ENCODE measurements around the gene PRIMPOL. TPM values are rescaled to one million over a fixed set of nuclear protein-coding genes. Genes with fewer than 3 reads are reported as not detected.

PRIMPOL gene
- total and polyA plus RNA-seq, 3 experiments from 2014 or later: 13.8 to 20.2 (median 19.0) TPM

- Mint-ChIP-seq H3K4me1 (peaks cover 25 to 30% (median 30%) of the 10 kb centered on the region in 3 donors), H3K27ac (peak overlapping the region in 4 of 8 donors; percentile 14 to 77 (median 44)), H3K4me3 (no peak overlapping the region), H3K27me3 (no peaks in the 10 kb centered on the region), H3K36me3 (peaks cover 9 to 41% (median 16%) of the 10 kb centered on the region in 3 donors), H3K9me3 (no peaks in the 10 kb centered on the region)
- Histone ChIP-seq H3K4me3 (ENCODE audit: low read length) (no peak overlapping the region), H3K4me1 (ENCODE audit: insufficient read depth, low read length) (peaks cover 17% of the 10 kb centered on the region), H3K27ac (ENCODE audit: low read depth, low read length) (no peak overlapping the region), H3K36me3 (ENCODE audit: insufficient read depth, low read length) (no peaks in the 10 kb centered on the region), H3K27me3 (ENCODE audit: insufficient read depth, low read length, poor library complexity, severe bottlenecking) (no peaks in the 10 kb centered on the region), H3K9me3 (ENCODE audit: low read length) (no peaks in the 10 kb centered on the region)
- no peak for DNase-seq
- CTCF ChIA-PET: interaction anchor here (1.6 kb wide), 1 partner anchor 15 kb away, joined by 4 read pairs; the partner anchor contains the start of genes CASP3 and PRIMPOL
- POLR2A ChIA-PET: no interaction called here
Measured at GRCh38 chr4:184664445-184665210, 15.1 kb downstream of the PRIMPOL start.

- Mint-ChIP-seq H3K27ac (peak overlapping the region in 6 of 8 donors; percentile 1 to 84 (median 53)), H3K27me3 (no peaks in the 10 kb centered on the region), H3K36me3 (peaks cover 9 to 44% (median 16%) of the 10 kb centered on the region in 3 donors), H3K4me3 (no peak overlapping the region), H3K4me1 (peaks cover 30 to 37% (median 37%) of the 10 kb centered on the region in 3 donors), H3K9me3 (no peaks in the 10 kb centered on the region)
- Histone ChIP-seq H3K4me3 (ENCODE audit: low read length) (no peak overlapping the region), H3K4me1 (ENCODE audit: insufficient read depth, low read length) (peaks cover 17% of the 10 kb centered on the region), H3K27ac (ENCODE audit: low read depth, low read length) (no peak overlapping the region), H3K36me3 (ENCODE audit: insufficient read depth, low read length) (no peaks in the 10 kb centered on the region), H3K9me3 (ENCODE audit: low read length) (no peaks in the 10 kb centered on the region), H3K27me3 (ENCODE audit: insufficient read depth, low read length, poor library complexity, severe bottlenecking) (no peaks in the 10 kb centered on the region)
- no peak for DNase-seq
- POLR2A ChIA-PET: interaction anchor here (0.5 kb wide), 1 partner anchor 13 kb away, joined by 5 read pairs; no protein-coding TSS in a partner anchor
- CTCF ChIA-PET: no interaction called here
Measured at GRCh38 chr4:184666670-184667069, 17.1 kb downstream of the PRIMPOL start.

GRCh38 chr4:184668096-184668495 is 18.6 kb downstream of the PRIMPOL start:
- DNase-seq: no peak
- ChIA-PET POLR2A (interaction anchor here (1.3 kb wide), 1 partner anchor 19 kb away, joined by 4 read pairs; the partner anchor contains the start of gene CASP3), CTCF (interaction anchor here (2.1 kb wide), 1 partner anchor 12 kb away, joined by 5 read pairs; no protein-coding TSS in a partner anchor)
- Histone ChIP-seq H3K36me3 (ENCODE audit: insufficient read depth, low read length) (no peaks in the 10 kb centered on the region), H3K4me3 (ENCODE audit: low read length) (no peak overlapping the region), H3K4me1 (ENCODE audit: insufficient read depth, low read length) (peaks cover 17% of the 10 kb centered on the region), H3K27me3 (ENCODE audit: insufficient read depth, low read length, poor library complexity, severe bottlenecking) (no peaks in the 10 kb centered on the region), H3K9me3 (ENCODE audit: low read length) (no peaks in the 10 kb centered on the region), H3K27ac (ENCODE audit: low read depth, low read length) (no peak overlapping the region)
- H3K4me1 Mint-ChIP-seq: peaks cover 30 to 37% (median 37%) of the 10 kb centered on the region in 3 donors
- peak overlapping the region in 7 of 8 donors; percentile 62 to 95 (median 92) for H3K27ac Mint-ChIP-seq
- H3K27me3 Mint-ChIP-seq: no peaks in the 10 kb centered on the region
- H3K9me3 Mint-ChIP-seq: no peaks in the 10 kb centered on the region
- H3K36me3 Mint-ChIP-seq: peaks cover 9 to 54% (median 19%) of the 10 kb centered on the region in 3 donors
- peak overlapping the region in 6 of 7 donors; percentile 23 to 59 (median 57) for H3K4me3 Mint-ChIP-seq

- H3K4me1 ChIP-seq (ENCODE audit: insufficient read depth, low read length): peaks cover 17% of the 10 kb centered on the region
- ChIA-PET CTCF (interaction anchor here (1.0 to 2.1 kb wide), 2 partner anchors 13 to 405 kb away, joined by 3 to 5 read pairs; no protein-coding TSS in a partner anchor), POLR2A (interaction anchor here (0.7 to 1.3 kb wide), 3 partner anchors 20 to 404 kb away, joined by 3 to 4 read pairs (median 3); partner anchors contain the start of genes CASP3 and CENPU)
- no peak overlapping the region for H3K4me3 ChIP-seq (ENCODE audit: low read length)
- H3K9me3 ChIP-seq (ENCODE audit: low read length): no peaks in the 10 kb centered on the region
- no peaks in the 10 kb centered on the region for H3K27me3 Mint-ChIP-seq
- H3K27ac Mint-ChIP-seq: peak overlapping the region in 7 of 8 donors; percentile 62 to 95 (median 92)
- H3K4me1 Mint-ChIP-seq: peaks cover 30 to 37% (median 37%) of the 10 kb centered on the region in 3 donors
- no peaks in the 10 kb centered on the region for H3K9me3 Mint-ChIP-seq
- H3K36me3 ChIP-seq (ENCODE audit: insufficient read depth, low read length): no peaks in the 10 kb centered on the region
- no peaks in the 10 kb centered on the region for H3K27me3 ChIP-seq (ENCODE audit: insufficient read depth, low read length, poor library complexity, severe bottlenecking)
- DNase-seq: peak in 1 of 5 donors; percentile 38
- peak overlapping the region in 6 of 7 donors; percentile 29 to 59 (median 57) for H3K4me3 Mint-ChIP-seq
- no peak overlapping the region for H3K27ac ChIP-seq (ENCODE audit: low read depth, low read length)
- H3K36me3 Mint-ChIP-seq: peaks cover 9 to 55% (median 19%) of the 10 kb centered on the region in 3 donors
Measured at GRCh38 chr4:184668511-184669114, 19.1 kb downstream of the PRIMPOL start.

GRCh38 chr4:184669251-184669650 is 19.7 kb downstream of the PRIMPOL start:
- Mint-ChIP-seq H3K36me3 (peaks cover 9 to 61% (median 24%) of the 10 kb centered on the region in 3 donors), H3K9me3 (no peaks in the 10 kb centered on the region), H3K27ac (peak overlapping the region in 7 of 8 donors; percentile 81 to 97 (median 87)), H3K4me3 (peak overlapping the region in 5 of 7 donors; percentile 24 to 51 (median 42)), H3K27me3 (no peaks in the 10 kb centered on the region), H3K4me1 (peaks cover 30 to 37% (median 37%) of the 10 kb centered on the region in 3 donors)
- H3K9me3 ChIP-seq (ENCODE audit: low read length): no peaks in the 10 kb centered on the region
- no peak overlapping the region for H3K27ac ChIP-seq (ENCODE audit: low read depth, low read length)
- H3K4me3 ChIP-seq (ENCODE audit: low read length): no peak overlapping the region
- POLR2A ChIA-PET: interaction anchor here (0.7 to 1.3 kb wide), 3 partner anchors 20 to 405 kb away, joined by 3 to 4 read pairs (median 3); partner anchors contain the start of genes CASP3 and CENPU
- H3K36me3 ChIP-seq (ENCODE audit: insufficient read depth, low read length): no peaks in the 10 kb centered on the region
- H3K4me1 ChIP-seq (ENCODE audit: insufficient read depth, low read length): peaks cover 17% of the 10 kb centered on the region
- CTCF ChIA-PET: interaction anchor here (1.0 to 2.1 kb wide), 2 partner anchors 13 to 406 kb away, joined by 3 to 5 read pairs; no protein-coding TSS in a partner anchor
- H3K27me3 ChIP-seq (ENCODE audit: insufficient read depth, low read length, poor library complexity, severe bottlenecking): no peaks in the 10 kb centered on the region
- DNase-seq: no peak

- Mint-ChIP-seq H3K27ac (peak overlapping the region in 4 of 8 donors; percentile 35 to 94 (median 60)), H3K9me3 (no peaks in the 10 kb centered on the region), H3K4me1 (peaks cover 30 to 37% (median 37%) of the 10 kb centered on the region in 3 donors), H3K36me3 (peaks cover 9 to 62% (median 26%) of the 10 kb centered on the region in 3 donors), H3K27me3 (no peaks in the 10 kb centered on the region), H3K4me3 (no peak overlapping the region)
- H3K4me1 ChIP-seq (ENCODE audit: insufficient read depth, low read length): peaks cover 17% of the 10 kb centered on the region
- H3K27ac ChIP-seq (ENCODE audit: low read depth, low read length): no peak overlapping the region
- POLR2A ChIA-PET: no interaction called here
- no peaks in the 10 kb centered on the region for H3K36me3 ChIP-seq (ENCODE audit: insufficient read depth, low read length)
- H3K9me3 ChIP-seq (ENCODE audit: low read length): no peaks in the 10 kb centered on the region
- no peak for DNase-seq
- no peak overlapping the region for H3K4me3 ChIP-seq (ENCODE audit: low read length)
- CTCF ChIA-PET: no interaction called here
- H3K27me3 ChIP-seq (ENCODE audit: insufficient read depth, low read length, poor library complexity, severe bottlenecking): no peaks in the 10 kb centered on the region
Measured at GRCh38 chr4:184671101-184671500, 21.6 kb downstream of the PRIMPOL start.

- no peaks in the 10 kb centered on the region for H3K9me3 Mint-ChIP-seq
- no peaks in the 10 kb centered on the region for H3K27me3 ChIP-seq (ENCODE audit: insufficient read depth, low read length, poor library complexity, severe bottlenecking)
- H3K4me3 ChIP-seq (ENCODE audit: low read length): no peak overlapping the region
- H3K36me3 ChIP-seq (ENCODE audit: insufficient read depth, low read length): no peaks in the 10 kb centered on the region
- no peaks in the 10 kb centered on the region for H3K9me3 ChIP-seq (ENCODE audit: low read length)
- ChIA-PET CTCF (interaction anchor here (0.7 to 1.0 kb wide), 2 partner anchors 10 to 62 kb away, joined by 3 to 4 read pairs; no protein-coding TSS in a partner anchor), POLR2A (interaction anchor here (0.6 kb wide), 1 partner anchor 426 kb away, joined by 4 read pairs; no protein-coding TSS in a partner anchor)
- peaks cover 7 to 49% (median 26%) of the 10 kb centered on the region in 3 donors for H3K36me3 Mint-ChIP-seq
- no peaks in the 10 kb centered on the region for H3K27me3 Mint-ChIP-seq
- H3K4me1 Mint-ChIP-seq: peaks cover 23 to 26% (median 26%) of the 10 kb centered on the region in 3 donors
- H3K4me1 ChIP-seq (ENCODE audit: insufficient read depth, low read length): peaks cover 17% of the 10 kb centered on the region
- H3K27ac Mint-ChIP-seq: peak overlapping the region in 1 of 8 donors; percentile 22
- DNase-seq: no peak
- no peak overlapping the region for H3K4me3 Mint-ChIP-seq
- H3K27ac ChIP-seq (ENCODE audit: low read depth, low read length): no peak overlapping the region
Measured at GRCh38 chr4:184672741-184673140, 23.2 kb downstream of the PRIMPOL start.

All from CD8-positive, alpha-beta memory T cell (primary cell).